SJSA1 (cell line): ENCODE data around the gene RERE. TPM values are rescaled to one million over a fixed set of nuclear protein-coding genes. Genes with fewer than 3 reads are reported as not detected.

Experiments used
- DNase-seq, 2 experiments: peaks; one replicate each; pipeline ENCODE4 v3.0.0-alpha.2; 2015 to 2020; ENCODE audit warnings: low spot score in 2 of 2, low read depth in 1 of 2
- H3K27ac ChIP-seq: fragments of 250-450 bp; sonication (Bioruptor Pico); 2 replicates; pipeline ENCODE4 v1.5.1; 2020; ENCODE audit warnings: mild to moderate bottlenecking, moderate library complexity
- H3K27me3 ChIP-seq: fragments of 250-450 bp; sonication (Bioruptor Pico); replicated peaks from 2 replicates; pipeline ENCODE4 v1.5.1; 2020; ENCODE audit warnings: mild to moderate bottlenecking, moderate library complexity
- H3K36me3 ChIP-seq: fragments of 250-450 bp; sonication (Bioruptor Pico); 2 replicates; pipeline ENCODE4 v1.5.1; 2020; ENCODE audit warnings: mild to moderate bottlenecking
- H3K4me1 ChIP-seq: fragments of 250-450 bp; sonication (Bioruptor Pico); replicated peaks from 2 replicates; pipeline ENCODE4 v1.6.1; 2021; ENCODE audit warnings: mild to moderate bottlenecking
- H3K4me3 ChIP-seq: fragments of 250-450 bp; sonication (Bioruptor Pico); 2 replicates; pipeline ENCODE4 v1.5.1; 2020; ENCODE audit warnings: mild to moderate bottlenecking
- H3K9me3 ChIP-seq: fragments of 250-450 bp; sonication (Bioruptor Pico); replicated peaks from 2 replicates; pipeline ENCODE4 v1.5.1; 2020; ENCODE audit warnings: mild to moderate bottlenecking
- total RNA-seq: library from RNA; depleted of rRNA; stranded (reverse); fragments of >200 nt; shearing (Covaris generic); gene quantifications from 2 replicates; pipeline ENCODE4 v1.2.3, GENCODE V29; 2014

The RERE gene
- total RNA-seq, 1 experiment from 2014 or later, result 15.7 TPM

- peak in 1 of 2 experiments; percentile 44 for DNase-seq
- H3K9me3 ChIP-seq, result no peaks in the 10 kb centered on the region
- peaks cover under 1% of the 10 kb centered on the region; the same call in 1 of the 2 replicates for H3K36me3 ChIP-seq
- H3K4me3 ChIP-seq, result no peak overlapping the region
- no peaks in the 10 kb centered on the region for H3K27me3 ChIP-seq
- no peak overlapping the region for H3K27ac ChIP-seq
- peaks cover 8% of the 10 kb centered on the region for H3K4me1 ChIP-seq
Measured at GRCh38 chr1:8560611-8561544, 256.6 kb downstream of the RERE start.

- no peak for DNase-seq
- H3K27ac ChIP-seq, result no peak overlapping the region
Measured at GRCh38 chr1:8560035-8560434, 257.4 kb downstream of the RERE start.

GRCh38 chr1:8555582-8555981, 261.9 kb downstream of the RERE start:
- Histone ChIP-seq H3K27ac (no peak overlapping the region), H3K4me3 (no peak overlapping the region), H3K36me3 (peaks cover 12% of the 10 kb centered on the region; the same call in 1 of the 2 replicates), H3K27me3 (no peaks in the 10 kb centered on the region), H3K4me1 (0 out of 2 replicates have a peak, but pooled peaks cover 5% of the 10 kb centered on the region), H3K9me3 (no peaks in the 10 kb centered on the region)
- DNase-seq, result no peak

More at GRCh38 chr1:8560035-8560434, 257.4 kb downstream of the RERE start:
- H3K4me1 ChIP-seq, result peaks cover 10% of the 10 kb centered on the region
- H3K4me3 ChIP-seq, result no peak overlapping the region
- H3K9me3 ChIP-seq, result no peaks in the 10 kb centered on the region
- no peaks in the 10 kb centered on the region for H3K27me3 ChIP-seq
- peaks cover 3% of the 10 kb centered on the region; the same call in 1 of the 2 replicates for H3K36me3 ChIP-seq

GRCh38 chr1:8554956-8555534, 262.4 kb downstream of the RERE start:
- H3K4me3 ChIP-seq, result no peak overlapping the region
- no peak for DNase-seq
- no peaks in the 10 kb centered on the region for H3K9me3 ChIP-seq
- no peaks in the 10 kb centered on the region for H3K27me3 ChIP-seq
- H3K36me3 ChIP-seq, result peaks cover 12% of the 10 kb centered on the region; the same call in 1 of the 2 replicates
- H3K27ac ChIP-seq, result no peak overlapping the region
- H3K4me1 ChIP-seq, result 0 out of 2 replicates have a peak, but pooled peaks cover 5% of the 10 kb centered on the region

GRCh38 chr1:8552820-8553397, 264.5 kb downstream of the RERE start:
- Histone ChIP-seq H3K27me3 (no peaks in the 10 kb centered on the region), H3K4me1 (0 out of 2 replicates have a peak, but pooled peaks cover 9% of the 10 kb centered on the region), H3K27ac (no peak overlapping the region), H3K4me3 (no peak overlapping the region), H3K9me3 (no peaks in the 10 kb centered on the region), H3K36me3 (peaks cover 12% of the 10 kb centered on the region; the same call in 1 of the 2 replicates)
- no peak for DNase-seq

- Histone ChIP-seq H3K27me3 (no peaks in the 10 kb centered on the region), H3K4me1 (0 out of 2 replicates have a peak, but pooled peaks cover 9% of the 10 kb centered on the region), H3K4me3 (no peak overlapping the region), H3K36me3 (peaks cover 12% of the 10 kb centered on the region; the same call in 1 of the 2 replicates), H3K9me3 (no peaks in the 10 kb centered on the region), H3K27ac (no peak overlapping the region)
- DNase-seq, result no peak
Measured at GRCh38 chr1:8551613-8552489, 265.6 kb downstream of the RERE start.

- Histone ChIP-seq H3K9me3 (no peaks in the 10 kb centered on the region), H3K4me1 (0 out of 2 replicates have a peak, but pooled peaks cover 9% of the 10 kb centered on the region), H3K27me3 (no peaks in the 10 kb centered on the region), H3K27ac (no peak overlapping the region), H3K4me3 (no peak overlapping the region), H3K36me3 (peaks cover 12% of the 10 kb centered on the region; the same call in 1 of the 2 replicates)
- DNase-seq, result no peak
Measured at GRCh38 chr1:8551057-8551456, 266.4 kb downstream of the RERE start.

GRCh38 chr1:8547791-8548190, 269.6 kb downstream of the RERE start:
- Histone ChIP-seq H3K27me3 (no peaks in the 10 kb centered on the region), H3K4me3 (no peak overlapping the region), H3K27ac (no peak overlapping the region), H3K36me3 (no peaks in the 10 kb centered on the region; the same call in 1 of the 2 replicates), H3K9me3 (no peaks in the 10 kb centered on the region), H3K4me1 (0 out of 2 replicates have a peak, but pooled peaks cover 9% of the 10 kb centered on the region)
- DNase-seq, result no peak

GRCh38 chr1:8545078-8545477, 272.4 kb downstream of the RERE start:
- Histone ChIP-seq H3K27me3 (no peaks in the 10 kb centered on the region), H3K4me3 (no peak overlapping the region), H3K4me1 (peaks cover 20% of the 10 kb centered on the region), H3K27ac (no peak overlapping the region), H3K36me3 (no peaks in the 10 kb centered on the region; the same call in 1 of the 2 replicates), H3K9me3 (no peaks in the 10 kb centered on the region)
- DNase-seq, result no peak

GRCh38 chr1:8544644-8545043, 272.8 kb downstream of the RERE start:
- peaks cover 20% of the 10 kb centered on the region for H3K4me1 ChIP-seq
- H3K9me3 ChIP-seq, result no peaks in the 10 kb centered on the region
- no peak overlapping the region for H3K4me3 ChIP-seq

GRCh38 chr1:8543965-8544364, 273.5 kb downstream of the RERE start:
- H3K9me3 ChIP-seq, result no peaks in the 10 kb centered on the region
- H3K4me3 ChIP-seq, result no peak overlapping the region
- no peak for DNase-seq
- no peak overlapping the region for H3K27ac ChIP-seq
- H3K27me3 ChIP-seq, result no peaks in the 10 kb centered on the region
- H3K4me1 ChIP-seq, result peaks cover 20% of the 10 kb centered on the region
- H3K36me3 ChIP-seq, result no peaks in the 10 kb centered on the region; the same call in 1 of the 2 replicates

More at GRCh38 chr1:8544644-8545043, 272.8 kb downstream of the RERE start:
- Histone ChIP-seq H3K27me3 (no peaks in the 10 kb centered on the region), H3K36me3 (no peaks in the 10 kb centered on the region; the same call in 1 of the 2 replicates), H3K27ac (no peak overlapping the region)
- DNase-seq, result no peak

GRCh38 chr1:8541961-8542521, 275.4 kb downstream of the RERE start:
- H3K9me3 ChIP-seq, result no peaks in the 10 kb centered on the region
- H3K27me3 ChIP-seq, result no peaks in the 10 kb centered on the region
- peaks cover 15% of the 10 kb centered on the region for H3K4me1 ChIP-seq
- no peak for DNase-seq
- no peak overlapping the region for H3K27ac ChIP-seq
- no peak overlapping the region for H3K4me3 ChIP-seq
- H3K36me3 ChIP-seq, result no peaks in the 10 kb centered on the region; the same call in 1 of the 2 replicates
